HEK293 (cell line): ENCODE measurements around the gene GDE1.

Source experiments
- GFI1B ChIP-seq: fragments of 450-650 bp; formaldehyde crosslinking; IDR thresholded peaks from 2 replicates; pipeline ENCODE4 v1.5.1; 2016; ENCODE audit warnings: missing biosample characterization, missing genetic modification characterization
- GLIS2 ChIP-seq: fragments of 450-650 bp; formaldehyde crosslinking; IDR thresholded peaks from 2 replicates; pipeline ENCODE4 v1.5.1; 2016; ENCODE audit warnings: missing biosample characterization, missing genetic modification characterization
- IKZF3 ChIP-seq: fragments of 450-650 bp; IDR thresholded peaks from 2 replicates; pipeline ENCODE4 v1.5.0; 2018; ENCODE audit warnings: missing biosample characterization, mild to moderate bottlenecking, missing genetic modification characterization, moderate library complexity
- MZF1 ChIP-seq: fragments of 450-650 bp; formaldehyde crosslinking; IDR thresholded peaks from 2 replicates; pipeline ENCODE4 v1.5.1; 2017; ENCODE audit warnings: missing biosample characterization, missing genetic modification characterization, borderline replicate concordance
- SETDB1 ChIP-seq: IDR thresholded peaks from one replicate; pipeline ENCODE4 v1.6.1; 2017; ENCODE audit warnings: mild to moderate bottlenecking, low read length, moderate library complexity, mixed read lengths; ENCODE audit not compliant: insufficient read length
- WT1 ChIP-seq: fragments of 450-650 bp; formaldehyde crosslinking; IDR thresholded peaks from 2 replicates; pipeline ENCODE4 v1.5.1; 2016; ENCODE audit warnings: missing biosample characterization, missing genetic modification characterization
- ZBTB21 ChIP-seq: fragments of 450-650 bp; formaldehyde crosslinking; IDR thresholded peaks from 2 replicates; pipeline ENCODE4 v1.5.1; 2017; ENCODE audit warnings: missing biosample characterization, missing genetic modification characterization
- ZFP41 ChIP-seq: fragments of 450-650 bp; formaldehyde crosslinking; IDR thresholded peaks from 2 replicates; pipeline ENCODE4 v1.5.1; 2016; ENCODE audit warnings: missing biosample characterization, missing genetic modification characterization, borderline replicate concordance
- ZNF132 ChIP-seq: fragments of 450-650 bp; formaldehyde crosslinking; IDR thresholded peaks from 2 replicates; pipeline ENCODE4 v1.5.1; 2017; ENCODE audit warnings: missing biosample characterization, missing genetic modification characterization, borderline replicate concordance
- ZNF2 ChIP-seq: fragments of 450-650 bp; formaldehyde crosslinking; IDR thresholded peaks from 2 replicates; pipeline ENCODE4 v1.5.1; 2016; ENCODE audit warnings: missing biosample characterization, missing genetic modification characterization
- ZNF266 ChIP-seq: fragments of 450-650 bp; formaldehyde crosslinking; IDR thresholded peaks from 2 replicates; pipeline ENCODE4 v1.5.1; 2016; ENCODE audit warnings: missing biosample characterization, missing genetic modification characterization, low read depth
- ZNF391 ChIP-seq: fragments of 450-650 bp; formaldehyde crosslinking; IDR thresholded peaks from 2 replicates; pipeline ENCODE4 v1.5.1; 2016; ENCODE audit warnings: low read depth, missing biosample characterization, missing genetic modification characterization, borderline replicate concordance
- ZNF426 ChIP-seq: fragments of 450-650 bp; formaldehyde crosslinking; IDR thresholded peaks from 2 replicates; pipeline ENCODE4 v1.5.1; 2017; ENCODE audit warnings: missing biosample characterization, missing genetic modification characterization, mild to moderate bottlenecking, inconsistent platforms, moderate library complexity
- ZNF48 ChIP-seq: fragments of 450-650 bp; formaldehyde crosslinking; IDR thresholded peaks from 2 replicates; pipeline ENCODE4 v1.5.1; 2016; ENCODE audit warnings: missing biosample characterization, missing genetic modification characterization
- ZNF514 ChIP-seq: fragments of 450-650 bp; formaldehyde crosslinking; IDR thresholded peaks from 2 replicates; pipeline ENCODE4 v1.5.1; 2016; ENCODE audit warnings: missing biosample characterization, missing genetic modification characterization
- ZNF529 ChIP-seq: fragments of 450-650 bp; formaldehyde crosslinking; IDR thresholded peaks from 2 replicates; pipeline ENCODE4 v1.5.1; 2017; ENCODE audit warnings: missing genetic modification characterization, missing biosample characterization; ENCODE audit not compliant: insufficient replicate concordance
- ZNF530 ChIP-seq: fragments of 450-650 bp; formaldehyde crosslinking; IDR thresholded peaks from 2 replicates; pipeline ENCODE4 v1.5.1; 2016; ENCODE audit warnings: low read depth, missing biosample characterization, missing genetic modification characterization
- ZNF549 ChIP-seq: fragments of 450-650 bp; IDR thresholded peaks from 2 replicates; pipeline ENCODE4 v1.5.1; 2018; ENCODE audit warnings: missing biosample characterization, missing genetic modification characterization, mild to moderate bottlenecking, inconsistent platforms, moderate library complexity
- ZNF660 ChIP-seq: fragments of 450-650 bp; IDR thresholded peaks from 2 replicates; pipeline ENCODE4 v1.5.1; 2018; ENCODE audit warnings: missing biosample characterization, mild to moderate bottlenecking, missing genetic modification characterization
- ZSCAN16 ChIP-seq: fragments of 450-650 bp; formaldehyde crosslinking; IDR thresholded peaks from 2 replicates; pipeline ENCODE4 v1.5.1; 2016; ENCODE audit warnings: missing biosample characterization, missing genetic modification characterization
- TF ChIP-seq, protein P1 (sequence below): fragments of 450-650 bp; formaldehyde crosslinking; IDR thresholded peaks from 2 replicates; pipeline ENCODE4 v1.5.1; 2016; ENCODE audit warnings: missing biosample characterization, missing genetic modification characterization
- TF ChIP-seq, protein P2 (sequence below): fragments of 450-650 bp; formaldehyde crosslinking; IDR thresholded peaks from 2 replicates; pipeline ENCODE4 v1.5.1; 2016; ENCODE audit warnings: missing biosample characterization, missing genetic modification characterization
- TF ChIP-seq, protein P3 (sequence below): fragments of 450-650 bp; formaldehyde crosslinking; IDR thresholded peaks from 2 replicates; pipeline ENCODE4; 2016; ENCODE audit warnings: missing biosample characterization, missing genetic modification characterization
- TF ChIP-seq, protein P4 (sequence below): fragments of 450-650 bp; formaldehyde crosslinking; IDR thresholded peaks from 2 replicates; pipeline ENCODE4 v1.5.1; 2016; ENCODE audit warnings: missing biosample characterization, missing genetic modification characterization
- TF ChIP-seq, protein P5 (sequence below): fragments of 450-650 bp; formaldehyde crosslinking; IDR thresholded peaks from 2 replicates; pipeline ENCODE4 v1.5.1; 2016; ENCODE audit warnings: missing biosample characterization, missing genetic modification characterization
- TF ChIP-seq, protein P6 (sequence below): fragments of 450-650 bp; formaldehyde crosslinking; IDR thresholded peaks from 2 replicates; pipeline ENCODE4 v1.5.1; 2016; ENCODE audit warnings: missing biosample characterization, missing genetic modification characterization
- TF ChIP-seq, protein P7 (sequence below): fragments of 450-650 bp; formaldehyde crosslinking; IDR thresholded peaks from 2 replicates; pipeline ENCODE4 v1.5.1; 2016; ENCODE audit warnings: missing biosample characterization, missing genetic modification characterization
- TF ChIP-seq, protein P8 (sequence below): fragments of 450-650 bp; formaldehyde crosslinking; IDR thresholded peaks from 2 replicates; pipeline ENCODE4 v1.5.1; 2016; ENCODE audit warnings: missing biosample characterization, missing genetic modification characterization

GDE1 gene

DNA sequence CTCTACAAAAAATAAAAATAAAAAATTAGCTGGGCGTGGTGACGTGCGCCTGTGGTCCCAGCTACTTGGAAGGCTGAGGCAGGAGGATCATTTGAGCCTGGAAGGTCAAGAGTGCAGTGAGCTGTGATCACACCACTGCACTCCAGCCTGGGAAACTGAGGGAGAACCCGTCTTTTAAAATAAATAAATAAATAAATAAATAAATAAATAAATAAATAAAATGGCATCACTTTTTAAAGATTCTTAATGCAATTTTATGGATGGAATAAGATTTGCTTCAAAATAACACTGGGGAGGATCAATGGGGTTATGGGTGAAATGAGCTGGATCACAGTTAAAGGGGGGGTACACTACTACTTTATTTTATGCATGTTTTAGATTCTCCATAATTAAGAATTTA, 14.9 kb downstream of the GDE1 start (continued):
- TF ChIP-seq, protein P1, sequence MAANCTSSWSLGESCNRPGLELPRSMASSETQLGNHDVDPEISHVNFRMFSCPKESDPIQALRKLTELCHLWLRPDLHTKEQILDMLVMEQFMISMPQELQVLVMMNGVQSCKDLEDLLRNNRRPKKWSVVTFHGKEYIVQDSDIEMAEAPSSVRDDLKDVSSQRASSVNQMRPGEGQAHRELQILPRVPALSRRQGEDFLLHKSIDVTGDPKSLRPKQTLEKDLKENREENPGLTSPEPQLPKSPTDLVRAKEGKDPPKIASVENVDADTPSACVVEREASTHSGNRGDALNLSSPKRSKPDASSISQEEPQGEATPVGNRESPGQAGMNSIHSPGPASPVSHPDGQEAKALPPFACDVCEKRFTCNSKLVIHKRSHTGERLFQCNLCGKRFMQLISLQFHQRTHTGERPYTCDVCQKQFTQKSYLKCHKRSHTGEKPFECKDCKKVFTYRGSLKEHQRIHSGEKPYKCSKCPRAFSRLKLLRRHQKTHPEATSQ (tag by site-specific recombination): no peak
- TF ChIP-seq, protein P2, sequence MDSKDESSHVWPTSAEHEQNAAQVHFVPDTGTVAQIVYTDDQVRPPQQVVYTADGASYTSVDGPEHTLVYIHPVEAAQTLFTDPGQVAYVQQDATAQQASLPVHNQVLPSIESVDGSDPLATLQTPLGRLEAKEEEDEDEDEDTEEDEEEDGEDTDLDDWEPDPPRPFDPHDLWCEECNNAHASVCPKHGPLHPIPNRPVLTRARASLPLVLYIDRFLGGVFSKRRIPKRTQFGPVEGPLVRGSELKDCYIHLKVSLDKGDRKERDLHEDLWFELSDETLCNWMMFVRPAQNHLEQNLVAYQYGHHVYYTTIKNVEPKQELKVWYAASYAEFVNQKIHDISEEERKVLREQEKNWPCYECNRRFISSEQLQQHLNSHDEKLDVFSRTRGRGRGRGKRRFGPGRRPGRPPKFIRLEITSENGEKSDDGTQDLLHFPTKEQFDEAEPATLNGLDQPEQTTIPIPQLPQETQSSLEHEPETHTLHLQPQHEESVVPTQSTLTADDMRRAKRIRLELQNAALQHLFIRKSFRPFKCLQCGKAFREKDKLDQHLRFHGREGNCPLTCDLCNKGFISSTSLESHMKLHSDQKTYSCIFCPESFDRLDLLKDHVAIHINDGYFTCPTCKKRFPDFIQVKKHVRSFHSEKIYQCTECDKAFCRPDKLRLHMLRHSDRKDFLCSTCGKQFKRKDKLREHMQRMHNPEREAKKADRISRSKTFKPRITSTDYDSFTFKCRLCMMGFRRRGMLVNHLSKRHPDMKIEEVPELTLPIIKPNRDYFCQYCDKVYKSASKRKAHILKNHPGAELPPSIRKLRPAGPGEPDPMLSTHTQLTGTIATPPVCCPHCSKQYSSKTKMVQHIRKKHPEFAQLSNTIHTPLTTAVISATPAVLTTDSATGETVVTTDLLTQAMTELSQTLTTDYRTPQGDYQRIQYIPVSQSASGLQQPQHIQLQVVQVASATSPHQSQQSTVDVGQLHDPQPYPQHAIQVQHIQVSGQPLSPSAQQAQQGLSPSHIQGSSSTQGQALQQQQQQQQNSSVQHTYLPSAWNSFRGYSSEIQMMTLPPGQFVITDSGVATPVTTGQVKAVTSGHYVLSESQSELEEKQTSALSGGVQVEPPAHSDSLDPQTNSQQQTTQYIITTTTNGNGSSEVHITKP: no peak
- no peak for TF ChIP-seq ZBTB21 (tag by site-specific recombination)
- TF ChIP-seq ZNF132: no peak
- TF ChIP-seq ZNF514 (tag by site-specific recombination): no peak
- TF ChIP-seq ZSCAN16 (tag by site-specific recombination): no peak
- no peak for TF ChIP-seq ZNF266 (tag by site-specific recombination)
- TF ChIP-seq ZFP41 (tag by site-specific recombination): no peak
- TF ChIP-seq, protein P3, sequence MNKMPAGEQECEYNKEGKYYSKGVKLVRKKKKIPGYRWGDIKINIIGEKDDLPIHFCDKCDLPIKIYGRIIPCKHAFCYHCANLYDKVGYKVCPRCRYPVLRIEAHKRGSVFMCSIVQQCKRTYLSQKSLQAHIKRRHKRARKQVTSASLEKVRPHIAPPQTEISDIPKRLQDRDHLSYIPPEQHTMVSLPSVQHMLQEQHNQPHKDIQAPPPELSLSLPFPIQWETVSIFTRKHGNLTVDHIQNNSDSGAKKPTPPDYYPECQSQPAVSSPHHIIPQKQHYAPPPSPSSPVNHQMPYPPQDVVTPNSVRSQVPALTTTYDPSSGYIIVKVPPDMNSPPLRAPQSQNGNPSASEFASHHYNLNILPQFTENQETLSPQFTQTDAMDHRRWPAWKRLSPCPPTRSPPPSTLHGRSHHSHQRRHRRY (tag by site-specific recombination): no peak
- TF ChIP-seq, protein P4, sequence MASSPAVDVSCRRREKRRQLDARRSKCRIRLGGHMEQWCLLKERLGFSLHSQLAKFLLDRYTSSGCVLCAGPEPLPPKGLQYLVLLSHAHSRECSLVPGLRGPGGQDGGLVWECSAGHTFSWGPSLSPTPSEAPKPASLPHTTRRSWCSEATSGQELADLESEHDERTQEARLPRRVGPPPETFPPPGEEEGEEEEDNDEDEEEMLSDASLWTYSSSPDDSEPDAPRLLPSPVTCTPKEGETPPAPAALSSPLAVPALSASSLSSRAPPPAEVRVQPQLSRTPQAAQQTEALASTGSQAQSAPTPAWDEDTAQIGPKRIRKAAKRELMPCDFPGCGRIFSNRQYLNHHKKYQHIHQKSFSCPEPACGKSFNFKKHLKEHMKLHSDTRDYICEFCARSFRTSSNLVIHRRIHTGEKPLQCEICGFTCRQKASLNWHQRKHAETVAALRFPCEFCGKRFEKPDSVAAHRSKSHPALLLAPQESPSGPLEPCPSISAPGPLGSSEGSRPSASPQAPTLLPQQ: no peak
- TF ChIP-seq WT1: no peak
- TF ChIP-seq ZNF2 (tag by site-specific recombination): no peak
- TF ChIP-seq, protein P5, sequence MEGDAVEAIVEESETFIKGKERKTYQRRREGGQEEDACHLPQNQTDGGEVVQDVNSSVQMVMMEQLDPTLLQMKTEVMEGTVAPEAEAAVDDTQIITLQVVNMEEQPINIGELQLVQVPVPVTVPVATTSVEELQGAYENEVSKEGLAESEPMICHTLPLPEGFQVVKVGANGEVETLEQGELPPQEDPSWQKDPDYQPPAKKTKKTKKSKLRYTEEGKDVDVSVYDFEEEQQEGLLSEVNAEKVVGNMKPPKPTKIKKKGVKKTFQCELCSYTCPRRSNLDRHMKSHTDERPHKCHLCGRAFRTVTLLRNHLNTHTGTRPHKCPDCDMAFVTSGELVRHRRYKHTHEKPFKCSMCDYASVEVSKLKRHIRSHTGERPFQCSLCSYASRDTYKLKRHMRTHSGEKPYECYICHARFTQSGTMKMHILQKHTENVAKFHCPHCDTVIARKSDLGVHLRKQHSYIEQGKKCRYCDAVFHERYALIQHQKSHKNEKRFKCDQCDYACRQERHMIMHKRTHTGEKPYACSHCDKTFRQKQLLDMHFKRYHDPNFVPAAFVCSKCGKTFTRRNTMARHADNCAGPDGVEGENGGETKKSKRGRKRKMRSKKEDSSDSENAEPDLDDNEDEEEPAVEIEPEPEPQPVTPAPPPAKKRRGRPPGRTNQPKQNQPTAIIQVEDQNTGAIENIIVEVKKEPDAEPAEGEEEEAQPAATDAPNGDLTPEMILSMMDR (tag by site-specific recombination): no peak
- TF ChIP-seq, protein P6, sequence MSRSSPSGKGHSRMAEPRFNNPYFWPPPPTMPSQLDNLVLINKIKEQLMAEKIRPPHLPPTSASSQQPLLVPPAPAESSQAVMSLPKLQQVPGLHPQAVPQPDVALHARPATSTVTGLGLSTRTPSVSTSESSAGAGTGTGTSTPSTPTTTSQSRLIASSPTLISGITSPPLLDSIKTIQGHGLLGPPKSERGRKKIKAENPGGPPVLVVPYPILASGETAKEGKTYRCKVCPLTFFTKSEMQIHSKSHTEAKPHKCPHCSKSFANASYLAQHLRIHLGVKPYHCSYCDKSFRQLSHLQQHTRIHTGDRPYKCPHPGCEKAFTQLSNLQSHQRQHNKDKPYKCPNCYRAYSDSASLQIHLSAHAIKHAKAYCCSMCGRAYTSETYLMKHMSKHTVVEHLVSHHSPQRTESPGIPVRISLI (tag by site-specific recombination): no peak
- TF ChIP-seq ZNF529: peak; percentile 60
- TF ChIP-seq GFI1B (tag by site-specific recombination): no peak
- TF ChIP-seq, protein P7, sequence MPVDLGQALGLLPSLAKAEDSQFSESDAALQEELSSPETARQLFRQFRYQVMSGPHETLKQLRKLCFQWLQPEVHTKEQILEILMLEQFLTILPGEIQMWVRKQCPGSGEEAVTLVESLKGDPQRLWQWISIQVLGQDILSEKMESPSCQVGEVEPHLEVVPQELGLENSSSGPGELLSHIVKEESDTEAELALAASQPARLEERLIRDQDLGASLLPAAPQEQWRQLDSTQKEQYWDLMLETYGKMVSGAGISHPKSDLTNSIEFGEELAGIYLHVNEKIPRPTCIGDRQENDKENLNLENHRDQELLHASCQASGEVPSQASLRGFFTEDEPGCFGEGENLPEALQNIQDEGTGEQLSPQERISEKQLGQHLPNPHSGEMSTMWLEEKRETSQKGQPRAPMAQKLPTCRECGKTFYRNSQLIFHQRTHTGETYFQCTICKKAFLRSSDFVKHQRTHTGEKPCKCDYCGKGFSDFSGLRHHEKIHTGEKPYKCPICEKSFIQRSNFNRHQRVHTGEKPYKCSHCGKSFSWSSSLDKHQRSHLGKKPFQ (tag by site-specific recombination): no peak
- TF ChIP-seq, protein P8, sequence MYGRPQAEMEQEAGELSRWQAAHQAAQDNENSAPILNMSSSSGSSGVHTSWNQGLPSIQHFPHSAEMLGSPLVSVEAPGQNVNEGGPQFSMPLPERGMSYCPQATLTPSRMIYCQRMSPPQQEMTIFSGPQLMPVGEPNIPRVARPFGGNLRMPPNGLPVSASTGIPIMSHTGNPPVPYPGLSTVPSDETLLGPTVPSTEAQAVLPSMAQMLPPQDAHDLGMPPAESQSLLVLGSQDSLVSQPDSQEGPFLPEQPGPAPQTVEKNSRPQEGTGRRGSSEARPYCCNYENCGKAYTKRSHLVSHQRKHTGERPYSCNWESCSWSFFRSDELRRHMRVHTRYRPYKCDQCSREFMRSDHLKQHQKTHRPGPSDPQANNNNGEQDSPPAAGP (tag by site-specific recombination): no peak
- TF ChIP-seq SETDB1: no peak
- peak; percentile 87 for TF ChIP-seq ZNF426 (tag by site-specific recombination)
- TF ChIP-seq GLIS2 (tag by site-specific recombination): no peak
- TF ChIP-seq ZNF391 (tag by site-specific recombination): no peak
- no peak; the same call in 1 of the 2 replicates for TF ChIP-seq MZF1 (tag by site-specific recombination)
- TF ChIP-seq ZNF660 (tag by site-specific recombination): no peak
- no peak for TF ChIP-seq ZNF530 (tag by site-specific recombination)
- no peak for TF ChIP-seq ZNF549 (tag by site-specific recombination)
- TF ChIP-seq ZNF48 (tag by site-specific recombination): no peak
- no peak for TF ChIP-seq IKZF3 (tag by site-specific recombination)
